Activated T-helper 1 cell treated with Interleukin-2 at 50 U/mL for 16 hours (primary cell): ENCODE measurements around the gene DEFB127.
"Not testable (repeated sequence)": the region's sequence is repeated elsewhere in the genome, so short reads cannot be mapped to it uniquely, and the experiment has no call there.

Experiments
- DNase-seq: peaks from one replicate; pipeline ENCODE4 v3.0.0-alpha.2; 2020; ENCODE audit warnings: low read depth

Gene DEFB127, protein sequence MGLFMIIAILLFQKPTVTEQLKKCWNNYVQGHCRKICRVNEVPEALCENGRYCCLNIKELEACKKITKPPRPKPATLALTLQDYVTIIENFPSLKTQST

DNA sequence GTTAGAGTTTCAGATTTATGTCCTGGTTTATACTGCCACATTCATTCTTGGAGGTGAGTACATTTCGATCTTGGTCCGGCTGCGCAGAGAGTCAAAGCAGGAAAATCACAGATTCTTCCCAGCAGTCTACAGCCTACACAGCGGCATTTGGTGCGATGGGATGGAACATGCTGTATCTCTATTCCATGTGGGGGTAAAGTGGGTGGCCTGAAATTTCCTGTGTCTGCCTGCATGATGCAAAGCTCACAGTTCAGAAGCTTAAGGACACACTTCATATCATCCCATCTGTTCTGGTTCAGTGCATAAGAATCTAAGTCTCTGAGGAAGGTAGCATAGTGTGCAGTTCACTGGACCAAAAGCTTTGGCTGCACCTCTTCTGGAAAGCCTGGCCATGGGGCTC, at the start of gene DEFB127:
TSS of gene DEFB127 (plus strand) at position 301 of the 400 bp plus-strand sequence. CDS start at position 392, 91 bp downstream.
- no peak for DNase-seq

DNA sequence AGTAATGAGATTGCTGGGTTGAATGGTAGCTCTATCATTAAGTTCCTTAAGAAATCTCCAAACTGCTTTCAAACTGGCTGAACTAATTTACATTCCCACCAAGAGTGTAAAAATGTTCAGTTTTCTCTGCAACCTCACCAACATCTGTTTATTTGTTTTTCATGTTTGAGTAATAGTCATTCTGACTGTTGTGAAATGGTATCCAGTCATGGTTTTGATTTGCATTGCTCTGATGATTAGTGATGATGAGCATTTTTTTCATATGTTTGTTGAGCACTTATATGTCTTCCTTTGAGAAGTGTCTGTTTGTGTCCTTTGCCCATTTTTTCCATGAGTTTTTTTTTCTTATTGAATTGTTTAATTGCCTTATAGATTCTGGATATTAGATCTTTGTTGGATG, 44.9 kb upstream of the DEFB127 start:
- no peak for DNase-seq

DNA sequence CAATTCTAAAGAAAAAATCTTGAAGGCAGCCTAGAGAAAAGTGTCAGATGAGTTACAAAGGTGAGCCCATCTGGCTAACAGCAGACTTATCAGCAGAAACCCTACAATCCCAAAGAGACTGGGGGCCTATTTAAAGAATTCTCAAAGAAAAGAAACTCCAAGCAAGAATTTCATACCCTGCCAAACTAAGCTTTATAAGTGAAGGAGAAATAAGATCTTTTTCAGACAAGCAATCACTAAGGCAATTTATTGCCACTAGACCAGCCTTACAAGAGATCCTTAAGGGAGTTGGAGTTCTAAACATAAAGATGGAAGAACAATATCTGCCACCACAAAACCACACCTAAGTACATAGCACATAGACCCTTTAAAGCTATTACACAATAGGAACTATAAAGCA, 39.7 kb upstream of the DEFB127 start:
- DNase-seq = no peak

DNA sequence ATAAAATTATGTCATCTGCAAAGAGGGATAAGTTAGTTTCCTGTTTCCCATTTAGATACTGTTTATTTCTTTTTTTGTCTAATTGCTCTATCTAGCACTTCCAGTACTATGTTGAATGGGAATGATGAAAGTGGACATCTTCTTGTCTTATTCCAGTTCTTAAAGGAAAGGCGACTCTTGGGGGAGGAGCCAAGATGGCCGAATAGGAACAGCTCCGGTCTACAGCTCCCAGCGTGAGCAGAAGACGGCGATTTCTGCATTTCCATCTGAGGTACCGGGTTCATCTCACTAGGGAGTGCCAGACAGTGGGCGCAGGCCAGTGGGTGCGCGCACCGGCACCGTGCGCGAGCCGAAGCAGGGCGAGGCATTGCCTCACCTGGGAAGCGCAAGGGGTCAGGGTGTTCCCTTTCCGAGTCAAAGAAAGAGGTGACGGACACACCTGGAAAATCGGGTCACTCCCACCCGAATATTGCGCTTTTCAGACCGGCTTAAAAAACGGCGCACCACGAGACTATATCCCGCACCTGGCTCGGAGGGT, 27.4 kb upstream of the DEFB127 start:
- not testable (repeated sequence) for DNase-seq

DNA sequence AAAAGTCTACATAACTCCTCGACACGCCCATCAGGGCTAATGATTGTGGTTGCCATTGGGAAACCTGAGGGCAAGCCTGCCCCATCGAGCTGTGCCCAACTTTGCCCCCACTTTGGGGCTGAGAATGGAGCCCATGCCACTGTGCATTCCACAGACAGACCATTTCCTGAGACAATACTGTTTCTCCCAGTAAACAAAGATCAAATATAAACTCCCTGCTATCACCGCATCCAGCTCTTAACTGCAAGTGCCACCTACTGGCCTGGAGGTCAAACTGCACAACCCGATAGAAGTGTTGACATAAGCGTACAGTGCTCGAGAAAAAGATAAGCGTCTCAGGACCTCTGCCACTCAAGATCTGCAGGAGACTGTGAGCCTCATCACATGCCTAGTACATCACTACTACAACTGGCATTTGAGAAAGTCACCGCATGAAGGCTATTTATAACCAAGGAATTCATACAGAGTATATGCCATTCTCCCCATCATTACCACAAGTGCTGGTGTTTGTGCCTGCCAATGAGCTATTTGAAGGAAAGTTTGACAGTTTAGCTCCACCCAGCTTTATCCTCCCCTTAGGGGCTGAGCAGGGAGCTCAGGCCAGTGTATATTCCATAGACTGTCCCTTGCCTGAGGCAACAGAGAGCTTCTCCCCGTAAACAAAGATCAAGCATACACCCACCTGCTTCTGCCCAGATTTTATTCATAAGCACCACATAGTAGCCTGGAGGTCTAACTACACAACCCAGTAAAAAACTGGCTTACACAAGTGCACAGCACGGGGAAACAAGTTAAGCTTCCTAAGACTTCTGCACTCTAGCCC, 19.4 kb upstream of the DEFB127 start:
- DNase-seq = no peak

DNA sequence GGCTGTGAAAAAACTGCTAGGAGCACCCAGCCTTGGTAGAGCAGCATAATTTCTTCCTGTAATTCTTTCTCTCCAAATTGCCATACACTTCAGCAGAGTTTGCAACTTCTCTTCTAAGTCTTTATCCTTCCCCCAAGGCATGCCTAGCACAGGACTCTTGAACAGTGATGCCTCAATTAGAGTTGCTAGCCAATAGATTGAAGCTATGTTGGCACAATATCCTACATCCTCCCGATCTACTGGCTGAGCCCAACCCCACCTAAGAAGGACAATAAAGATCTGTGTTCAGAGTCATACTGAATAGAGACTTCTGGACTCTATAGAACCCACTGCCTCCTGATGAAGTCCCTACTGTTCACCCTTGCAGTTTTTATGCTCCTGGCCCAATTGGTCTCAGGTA, 15.0 kb upstream of the DEFB127 start, which contains the start of gene DEFB126:
TSS of gene DEFB126 (plus strand) at position 301 of the 400 bp plus-strand sequence. CDS start at position 340, 39 bp downstream.
- no peak for DNase-seq

DNA sequence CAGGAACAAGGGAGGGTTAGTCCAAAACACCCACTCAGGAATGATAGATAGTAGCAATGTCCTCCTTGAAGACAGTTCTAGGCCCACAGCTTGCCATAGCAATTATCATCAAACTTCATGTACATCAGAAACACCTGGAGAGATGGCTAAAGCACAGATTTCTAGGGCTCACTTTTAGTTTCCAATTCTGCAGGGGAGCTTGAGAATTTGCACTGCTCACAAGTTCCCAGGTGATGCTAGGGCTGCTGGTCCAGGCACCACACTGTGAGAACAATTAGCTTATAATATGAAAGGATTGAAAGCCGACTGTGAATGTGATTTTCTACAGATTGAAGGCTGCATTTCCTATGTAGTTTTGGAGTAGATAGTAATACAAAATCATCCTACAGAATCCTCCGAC, 11.4 kb upstream of the DEFB127 start:
- DNase-seq = no peak

DNA sequence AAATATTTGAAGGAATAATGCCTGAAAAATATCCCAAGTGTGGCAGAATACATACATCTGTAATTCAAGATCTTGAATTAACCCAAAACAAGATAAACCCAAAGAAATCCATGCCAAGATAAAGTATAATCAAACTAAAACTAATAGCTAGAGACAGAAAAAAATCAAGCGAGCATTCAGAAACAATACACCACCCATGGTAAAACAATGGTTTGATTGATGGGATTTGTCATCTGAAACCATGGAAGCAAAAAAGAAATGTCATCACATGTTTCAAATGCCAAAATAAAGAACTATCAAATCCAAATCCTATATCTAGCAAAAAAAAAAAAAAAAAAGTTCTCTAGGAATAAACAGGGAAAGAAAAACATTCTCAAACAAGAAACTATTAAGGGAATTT, 5.1 kb upstream of the DEFB127 start:
- DNase-seq = no peak

DNA sequence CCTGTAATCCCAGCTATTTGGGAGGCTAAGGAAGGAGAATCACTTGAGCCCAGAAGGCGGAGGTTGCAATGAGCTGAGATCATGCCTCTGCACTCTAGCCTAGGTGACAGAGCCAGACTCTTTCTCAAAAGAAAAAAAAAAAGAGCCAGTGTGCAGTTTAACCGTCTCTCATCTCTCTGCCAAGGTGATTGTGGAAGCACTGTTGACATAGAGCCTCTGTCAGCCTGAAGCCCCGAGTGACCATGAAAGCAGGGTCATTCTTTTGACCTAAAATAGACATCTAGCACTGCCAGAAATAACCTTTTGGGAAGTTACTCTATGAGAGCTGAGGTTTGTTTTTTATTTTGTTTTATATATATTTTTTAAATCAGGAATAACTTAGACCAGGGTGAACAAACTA, 7.4 kb downstream of the DEFB127 start:
- DNase-seq = no peak

DNA sequence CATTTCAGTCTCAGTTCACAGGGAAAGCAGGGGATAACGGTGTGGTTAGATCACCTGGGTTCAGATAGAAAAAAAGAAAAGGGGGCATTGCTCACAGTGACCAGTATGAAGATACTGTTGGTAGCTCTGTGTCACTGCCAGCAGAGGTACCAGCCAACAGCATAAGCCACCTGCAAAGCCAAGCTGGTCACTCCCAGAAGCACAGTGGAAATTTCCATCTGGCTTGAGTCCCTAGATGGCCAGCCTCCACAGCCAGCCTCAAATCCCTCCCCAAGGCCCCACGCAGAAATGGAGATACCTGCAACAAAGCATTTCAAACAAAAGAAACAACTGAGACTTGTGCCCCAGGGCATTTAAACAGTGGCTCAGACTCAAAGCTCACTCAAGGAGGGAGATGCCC, 11.6 kb downstream of the DEFB127 start:
- DNase-seq = no peak

DNA sequence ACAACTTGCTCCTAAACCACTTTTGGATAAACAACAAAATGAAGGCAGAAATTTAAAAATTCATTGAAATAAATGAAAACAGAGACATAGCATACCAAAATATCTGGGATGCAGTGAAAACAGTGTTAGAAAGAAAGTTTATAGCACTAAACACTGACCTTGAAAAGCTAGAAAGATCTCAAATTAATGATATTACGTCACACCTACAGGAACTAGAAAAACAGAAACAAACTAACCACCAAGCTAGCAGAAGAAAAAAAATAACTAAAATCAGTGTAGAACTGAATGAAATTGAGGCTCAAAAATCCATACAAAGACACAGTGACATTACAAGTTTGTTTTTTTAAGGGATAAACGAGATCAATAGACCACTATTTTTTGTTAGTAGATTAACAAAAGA, 27.0 kb downstream of the DEFB127 start:
- no peak for DNase-seq

DNA sequence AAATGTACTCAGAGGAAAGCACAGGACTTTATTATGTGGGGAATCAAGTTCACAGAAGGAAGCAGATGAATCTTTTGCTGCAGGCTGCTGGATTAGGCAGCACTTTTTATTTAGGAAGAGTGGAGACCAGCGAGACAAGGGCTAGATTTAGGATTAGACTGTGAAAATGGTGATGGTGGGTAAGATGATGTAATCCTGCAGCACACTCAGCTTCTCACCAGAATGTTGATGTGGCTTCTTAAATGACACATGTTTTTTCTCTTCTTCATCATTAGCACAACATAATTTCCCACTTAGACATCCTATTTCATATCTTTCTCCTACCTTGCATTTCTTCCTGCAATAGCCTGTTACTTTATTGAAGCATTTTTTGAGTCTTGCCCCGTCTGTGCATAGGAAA, 30.5 kb downstream of the DEFB127 start:
- no peak for DNase-seq

DNA sequence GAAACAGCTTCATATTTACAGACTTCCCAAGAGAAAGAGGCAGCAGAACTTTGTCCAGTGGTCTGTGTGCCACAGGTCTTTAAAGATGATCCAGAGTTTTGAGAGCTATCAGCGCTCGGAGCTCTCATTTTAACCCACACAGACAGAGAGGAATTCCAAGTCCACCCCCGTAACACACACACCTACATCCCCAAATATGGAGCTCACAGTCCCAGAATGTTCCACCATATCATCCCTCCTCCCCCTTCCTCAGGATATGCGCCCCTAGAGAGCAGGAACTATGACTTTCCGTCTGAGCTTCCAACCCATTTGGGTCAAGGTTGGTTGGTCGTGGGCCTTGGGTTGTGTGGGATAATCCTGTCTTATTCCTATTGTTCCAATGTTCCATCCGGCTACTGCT, 32.4 kb downstream of the DEFB127 start, which contains the start of gene DEFB128:
TSS of gene DEFB128 (minus strand) at position 101 of the 400 bp plus-strand sequence. CDS start at position 13, 88 bp downstream.
- no peak for DNase-seq

DNA sequence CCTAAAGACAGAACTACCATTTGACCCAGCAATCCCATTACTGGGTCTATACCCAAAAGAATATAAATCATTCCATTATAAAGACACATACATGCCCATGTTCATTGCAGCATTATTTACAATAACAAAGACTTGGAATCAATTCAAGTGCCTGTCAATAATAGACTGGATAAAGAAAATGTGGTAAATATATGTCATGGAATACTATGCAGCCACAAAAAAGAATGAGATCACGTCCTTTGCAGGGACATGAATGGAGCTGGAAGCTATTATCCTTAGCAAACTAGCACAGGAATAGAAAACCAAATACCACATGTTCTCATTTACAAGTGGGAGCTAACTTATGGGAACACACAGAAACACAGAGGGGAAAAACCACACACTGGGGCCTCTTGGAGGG, 41.0 kb downstream of the DEFB127 start:
- DNase-seq = no peak

DNA sequence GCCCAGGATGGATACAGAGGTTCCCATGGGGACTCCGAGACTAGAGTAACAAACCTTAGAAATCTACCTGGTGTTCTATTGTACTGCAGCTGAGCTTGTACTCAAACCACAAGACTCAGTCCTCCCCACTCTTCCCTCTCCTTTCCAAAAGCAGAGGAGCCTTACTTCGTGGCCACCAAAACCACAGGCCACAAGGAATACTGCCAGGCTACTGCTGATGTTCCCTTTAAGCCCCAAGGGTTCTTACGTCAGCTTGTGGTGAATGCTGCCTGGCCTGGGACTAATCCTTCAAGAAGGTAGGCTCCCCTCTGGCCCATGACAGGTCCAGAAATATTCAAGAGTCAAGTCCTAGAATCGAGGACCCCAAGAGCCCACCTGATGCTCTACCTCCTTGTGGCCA, 42.7 kb downstream of the DEFB127 start:
- DNase-seq = no peak

DNA sequence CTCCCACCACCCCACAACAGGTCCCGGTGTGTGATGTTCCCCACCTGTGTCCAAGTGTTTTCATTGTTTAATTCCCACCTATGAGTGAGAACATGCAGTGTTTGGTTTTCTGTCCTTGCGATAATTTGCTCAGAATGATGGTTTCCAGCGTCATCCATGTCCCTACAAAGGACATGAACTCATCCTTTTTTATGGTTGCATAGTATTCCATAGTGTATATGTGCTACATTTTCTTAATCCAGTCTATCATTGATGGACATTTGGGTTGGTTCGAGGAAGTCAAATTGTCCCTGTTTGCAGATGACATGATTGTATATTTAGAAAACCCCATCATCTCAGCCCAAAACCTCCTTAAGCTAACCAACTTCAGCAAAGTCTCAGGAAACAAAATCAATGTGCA, 46.4 kb downstream of the DEFB127 start:
- not testable (repeated sequence) for DNase-seq
